ENCODE measurements around the gene KRTAP5-4. TPM values are rescaled to one million over a fixed set of nuclear protein-coding genes. Genes with fewer than 3 reads are reported as not detected.

The KRTAP5-4 gene
- total RNA-seq, 1 experiment from 2014 or later, result not detected

- ChIA-PET POLR2A (ENCODE audit: low non-redundant PET) (no interaction called here), CTCF (no interaction called here)
- no peaks in the 10 kb centered on the region for H3K4me1 ChIP-seq (ENCODE audit: insufficient read depth, low read length, poor library complexity, severe bottlenecking)
- BruUV-seq (replicated peaks), result no TSS peak
- H3K9me3 ChIP-seq (ENCODE audit: low read depth, low read length, poor library complexity, severe bottlenecking), result no peaks in the 10 kb centered on the region
- H3K27ac ChIP-seq (ENCODE audit: low read depth, low read length, poor library complexity, severe bottlenecking), result no peak overlapping the region
- no peaks in the 10 kb centered on the region for H3K36me3 ChIP-seq (ENCODE audit: insufficient read depth, low read length, poor library complexity, severe bottlenecking)
- H3K27me3 ChIP-seq (replicated peaks; ENCODE audit: insufficient read depth, low read depth, low read length, poor library complexity), result peaks cover 58% of the 10 kb centered on the region
- intact Hi-C loops (cut with micrococcal nuclease; ENCODE audit: unreplicated experiment), result no loop called here
- TF ChIP-seq EZH2 (IDR thresholded peaks at IDR 0.05; ENCODE audit: borderline replicate concordance, low read depth, low read length, poor library complexity, severe bottlenecking), result no peak
- TF ChIP-seq CTCF (conservative IDR thresholded peaks at IDR 0.05; ENCODE audit: low read depth, low read length), result no peak
- no peak overlapping the region for H3K4me3 ChIP-seq (ENCODE audit: low read depth, low read length, poor library complexity, severe bottlenecking)
- DNase-seq (ENCODE audit: low spot score), result no peak
Observed at GRCh38 chr11:1669546-1670218, 47.7 kb upstream of the KRTAP5-4 start.

- intact Hi-C loops (cut with micrococcal nuclease; ENCODE audit: unreplicated experiment), result no loop called here
- peak; percentile 55 for TF ChIP-seq EZH2 (IDR thresholded peaks at IDR 0.05; ENCODE audit: borderline replicate concordance, low read depth, low read length, poor library complexity, severe bottlenecking)
- no peak for TF ChIP-seq CTCF (conservative IDR thresholded peaks at IDR 0.05; ENCODE audit: low read depth, low read length)
Observed at GRCh38 chr11:1668911-1669473, 47.1 kb upstream of the KRTAP5-4 start.

GRCh38 chr11:1667906-1668305 lies 46.0 kb upstream of the KRTAP5-4 start:
- no peaks in the 10 kb centered on the region for H3K36me3 ChIP-seq (ENCODE audit: insufficient read depth, low read length, poor library complexity, severe bottlenecking)
- intact Hi-C loops (cut with micrococcal nuclease; ENCODE audit: unreplicated experiment), result no loop called here
- BruUV-seq (replicated peaks), result no TSS peak
- no peaks in the 10 kb centered on the region for H3K4me1 ChIP-seq (ENCODE audit: insufficient read depth, low read length, poor library complexity, severe bottlenecking)
- peaks cover 41% of the 10 kb centered on the region for H3K27me3 ChIP-seq (replicated peaks; ENCODE audit: insufficient read depth, low read depth, low read length, poor library complexity)
- no peak for TF ChIP-seq CTCF (conservative IDR thresholded peaks at IDR 0.05; ENCODE audit: low read depth, low read length)
- no peak for TF ChIP-seq EZH2 (IDR thresholded peaks at IDR 0.05; ENCODE audit: borderline replicate concordance, low read depth, low read length, poor library complexity, severe bottlenecking)
- no peak overlapping the region for H3K4me3 ChIP-seq (ENCODE audit: low read depth, low read length, poor library complexity, severe bottlenecking)
- no peaks in the 10 kb centered on the region for H3K9me3 ChIP-seq (ENCODE audit: low read depth, low read length, poor library complexity, severe bottlenecking)
- ChIA-PET CTCF (no interaction called here), POLR2A (ENCODE audit: low non-redundant PET) (no interaction called here)
- DNase-seq (ENCODE audit: low spot score), result no peak
- H3K27ac ChIP-seq (ENCODE audit: low read depth, low read length, poor library complexity, severe bottlenecking), result no peak overlapping the region

More at GRCh38 chr11:1668911-1669473, 47.1 kb upstream of the KRTAP5-4 start:
- ChIA-PET POLR2A (ENCODE audit: low non-redundant PET) (no interaction called here), CTCF (no interaction called here)
- H3K4me3 ChIP-seq (ENCODE audit: low read depth, low read length, poor library complexity, severe bottlenecking), result no peak overlapping the region
- H3K4me1 ChIP-seq (ENCODE audit: insufficient read depth, low read length, poor library complexity, severe bottlenecking), result no peaks in the 10 kb centered on the region
- H3K9me3 ChIP-seq (ENCODE audit: low read depth, low read length, poor library complexity, severe bottlenecking), result no peaks in the 10 kb centered on the region
- no peaks in the 10 kb centered on the region for H3K36me3 ChIP-seq (ENCODE audit: insufficient read depth, low read length, poor library complexity, severe bottlenecking)
- no TSS peak for BruUV-seq (replicated peaks)
- DNase-seq (ENCODE audit: low spot score), result no peak
- peaks cover 51% of the 10 kb centered on the region for H3K27me3 ChIP-seq (replicated peaks; ENCODE audit: insufficient read depth, low read depth, low read length, poor library complexity)
- H3K27ac ChIP-seq (ENCODE audit: low read depth, low read length, poor library complexity, severe bottlenecking), result no peak overlapping the region

Data from A673 (cell line).